HG03457 (cell line): ENCODE data around the gene RTN4R.

Source experiments
- ATAC-seq: cut with Tn5 transposase; IDR thresholded peaks from one replicate; pipeline ENCODE4 v1.9.1; 2021; ENCODE audit warnings: moderate number of reproducible peaks; ENCODE audit not compliant: unreplicated experiment

The RTN4R gene

DNA sequence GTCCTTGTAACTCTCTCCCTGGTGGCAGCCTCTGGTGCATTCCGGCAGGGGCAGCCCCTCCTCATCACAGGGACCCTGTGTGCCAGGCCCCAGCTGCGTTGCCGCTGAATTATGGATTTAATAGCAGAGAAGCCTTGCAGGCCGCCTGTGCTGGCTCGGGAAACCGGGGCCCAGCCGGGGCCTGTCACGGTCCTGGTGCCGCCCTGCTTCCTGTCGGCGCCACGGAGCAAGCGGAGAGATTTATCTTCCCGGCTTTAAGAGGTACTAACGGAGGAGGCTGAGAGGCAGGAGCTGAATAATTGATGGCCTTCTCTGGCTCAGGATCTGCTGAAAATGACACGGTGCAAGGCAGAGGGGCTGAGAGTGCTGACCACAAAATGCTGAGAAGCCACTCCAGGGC lies 63.3 kb downstream of the RTN4R start:
- no peak for ATAC-seq

DNA sequence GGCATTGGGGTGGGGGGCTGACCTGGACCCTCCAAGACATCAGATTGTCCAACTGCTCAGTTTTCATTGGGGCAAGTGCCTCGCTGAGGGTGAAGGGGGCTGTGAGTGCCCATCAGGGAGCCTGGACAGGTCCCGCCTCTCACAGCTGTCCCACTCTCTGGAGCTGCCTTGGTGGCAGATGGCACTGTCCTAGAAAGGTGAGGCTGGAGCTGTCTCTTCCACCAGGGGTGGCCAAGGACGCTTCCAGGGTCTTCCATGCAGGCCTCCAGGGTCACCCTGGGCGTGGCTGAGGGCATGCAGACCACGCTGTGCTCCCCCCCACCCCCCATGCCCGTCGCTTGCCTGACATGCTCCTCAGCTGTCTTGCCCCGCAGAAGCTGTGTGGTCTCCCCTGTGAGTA lies 63.8 kb downstream of the RTN4R start:
- ATAC-seq = no peak

DNA sequence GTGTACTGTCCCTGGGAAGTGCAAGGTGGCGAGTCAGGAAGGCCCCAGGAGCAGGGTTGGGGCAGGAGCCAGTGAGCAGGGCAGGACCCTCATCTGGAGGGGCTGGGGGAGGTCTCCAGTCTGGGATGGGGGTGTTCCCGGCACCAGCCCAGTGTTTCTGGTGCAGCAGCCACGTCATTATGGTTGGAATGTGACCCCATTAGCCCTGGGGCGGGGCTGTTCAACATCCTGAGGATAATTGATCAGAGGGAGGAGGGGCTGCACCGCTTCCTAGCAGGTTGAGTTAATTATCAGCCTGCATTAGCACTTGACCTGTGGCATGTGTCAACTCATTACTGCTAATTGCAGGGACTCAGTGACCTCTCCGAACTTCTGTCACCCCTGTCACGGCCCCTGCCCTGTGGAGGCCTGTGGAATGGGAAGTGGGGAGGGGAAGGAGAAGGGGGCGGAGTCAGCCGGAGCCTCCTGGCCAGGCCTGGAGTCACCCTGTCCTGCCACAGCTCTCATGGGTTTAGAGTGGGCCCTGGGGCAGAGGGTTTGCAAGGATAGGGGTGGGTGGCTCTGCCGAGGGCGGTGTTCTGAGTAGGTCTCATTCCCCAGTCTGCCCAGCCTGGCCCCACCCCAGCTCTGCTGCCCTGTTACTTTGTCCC lies 64.4 kb downstream of the RTN4R start:
- ATAC-seq = no peak

- no peak for ATAC-seq
Observed at GRCh38 chr22:20203142-20203551, 65.0 kb downstream of the RTN4R start.

DNA sequence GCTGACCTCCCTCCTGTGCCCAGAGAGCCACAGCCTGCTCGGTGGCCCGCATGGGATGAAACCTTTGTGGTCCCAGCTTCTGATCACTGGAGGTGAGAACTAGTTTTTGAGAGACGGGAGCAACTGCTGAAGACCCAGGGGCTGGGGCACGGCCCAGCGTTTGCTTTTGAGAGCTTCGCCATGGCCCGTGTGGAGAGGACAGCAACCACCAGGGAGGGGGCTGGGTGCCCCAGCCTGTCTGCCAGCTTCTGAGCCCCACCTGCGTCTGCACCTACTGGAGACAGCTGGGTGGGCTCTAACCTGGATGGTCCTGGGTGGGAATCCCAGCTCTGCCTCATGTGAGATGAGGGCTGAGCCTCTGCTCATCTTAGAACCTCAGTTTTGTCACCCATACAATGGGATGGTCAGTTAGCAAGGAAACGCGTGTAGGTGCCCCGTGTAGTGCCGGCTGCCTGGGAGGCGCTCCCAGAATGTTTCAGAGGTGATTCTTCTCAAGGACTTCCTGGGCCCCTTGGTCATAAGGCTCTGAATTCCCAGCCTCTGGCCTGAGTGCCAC lies 66.2 kb downstream of the RTN4R start:
- ATAC-seq = no peak

- no peak for ATAC-seq
Observed at GRCh38 chr22:20199906-20200305, 68.2 kb downstream of the RTN4R start.

DNA sequence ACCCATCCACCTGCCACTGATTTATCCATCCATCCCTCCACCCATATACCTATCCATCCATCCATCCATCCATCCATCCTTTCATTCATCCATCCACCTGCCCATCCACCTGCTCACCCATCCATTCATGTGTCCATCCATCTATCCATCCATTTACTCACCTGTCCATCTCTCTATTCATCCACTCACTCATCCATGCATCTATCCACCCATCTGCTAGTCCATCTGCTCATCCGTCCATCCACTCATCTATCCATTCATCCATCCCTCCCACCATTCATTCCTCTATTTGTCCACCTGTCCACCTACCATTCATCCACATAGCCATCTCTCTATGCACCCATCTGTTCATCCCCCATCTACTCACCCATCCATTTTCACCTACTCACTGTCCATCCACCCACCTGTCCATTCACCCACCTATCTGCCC lies 68.7 kb downstream of the RTN4R start:
- ATAC-seq = no peak

- no peak for ATAC-seq
Observed at GRCh38 chr22:20198557-20199319, 69.4 kb downstream of the RTN4R start.

- no peak for ATAC-seq
Observed at GRCh38 chr22:20197407-20198030, 70.6 kb downstream of the RTN4R start.

GRCh38 chr22:20196094-20196842 lies 71.8 kb downstream of the RTN4R start:
- ATAC-seq = no peak

DNA sequence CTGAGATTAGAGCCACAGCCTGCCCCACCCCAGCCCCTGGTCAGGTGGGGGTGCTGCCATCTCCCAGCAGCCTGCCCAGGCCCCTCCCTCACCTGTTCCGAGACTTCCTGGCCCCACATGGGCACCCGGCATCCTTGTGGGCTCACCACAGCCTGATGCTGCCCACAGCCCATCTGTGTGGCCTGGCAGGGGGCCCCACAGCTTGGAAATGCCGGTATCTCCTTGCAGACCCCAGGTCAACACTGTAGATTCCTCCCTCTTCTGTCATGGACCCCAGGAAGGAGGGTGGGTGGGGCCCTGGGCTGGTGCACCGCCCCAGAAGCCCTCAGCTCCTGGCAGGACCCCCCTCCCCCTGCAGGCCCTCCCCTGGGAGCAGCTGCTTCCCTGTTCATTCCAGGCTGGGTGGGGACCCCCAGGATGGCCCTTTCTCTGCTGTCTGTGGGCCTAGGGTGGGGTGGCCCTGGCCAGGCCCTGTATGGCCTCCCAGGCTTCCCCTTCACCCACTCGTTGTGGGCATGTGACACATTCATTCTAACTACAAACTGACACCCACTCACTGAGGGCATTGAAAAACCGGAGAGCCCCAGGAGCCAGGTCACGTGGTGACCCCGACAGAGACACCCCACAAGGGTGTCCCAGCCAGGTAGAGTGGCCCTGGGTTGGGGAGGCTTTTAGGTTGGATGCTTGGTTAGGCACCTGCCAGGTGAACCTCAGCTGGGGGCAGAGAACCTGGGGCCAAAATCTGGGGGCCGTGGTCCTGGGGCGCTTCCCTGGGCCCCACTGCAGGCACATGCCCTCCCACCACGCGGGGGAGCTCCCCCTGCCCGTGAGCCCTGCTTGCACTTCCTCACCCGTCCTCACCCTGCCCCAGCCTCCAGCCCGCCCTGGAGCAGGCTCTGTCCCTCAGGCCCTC lies 73.2 kb downstream of the RTN4R start:
- no peak for ATAC-seq

- ATAC-seq = no peak
Observed at GRCh38 chr22:20193761-20194494, 74.2 kb downstream of the RTN4R start.

- ATAC-seq = no peak
Observed at GRCh38 chr22:20192972-20193760, 75.0 kb downstream of the RTN4R start.

- no peak for ATAC-seq
Observed at GRCh38 chr22:20192293-20192971, 75.7 kb downstream of the RTN4R start.

GRCh38 chr22:20191803-20192202 lies 76.3 kb downstream of the RTN4R start:
- no peak for ATAC-seq
